Naive B cell (primary cell): ENCODE results near the gene CDK5RAP2. TPM values are rescaled to one million over a fixed set of nuclear protein-coding genes. Genes with fewer than 3 reads are reported as not detected.

Experiments used
- ATAC-seq, 2 donors: fragments of 150-1000 bp; cut with Tn5 transposase; 2 replicates each; pipeline ENCODE4 v1.10.0; 2021; ENCODE audit warnings: low read depth in 2 of 2, mild to moderate bottlenecking in 2 of 2, moderate library complexity in 2 of 2
- DNase-seq: peaks from one replicate; pipeline ENCODE4 v3.0.0; 2022
- H3K27ac Mint-ChIP-seq, 6 donors: one replicate each; pipeline ENCODE4 v1.8.0; 2020 to 2022; ENCODE audit warnings: mild to moderate bottlenecking in 6 of 6, mixed read lengths in 6 of 6, moderate library complexity in 5 of 6, inconsistent platforms in 2 of 6
- H3K27me3 Mint-ChIP-seq, 3 donors: one replicate each; pipeline ENCODE4 v1.8.0; 2021 to 2022; ENCODE audit warnings: mixed read lengths in 3 of 3, mild to moderate bottlenecking in 1 of 3
- H3K36me3 Mint-ChIP-seq, 2 donors: one replicate each; pipeline ENCODE4 v1.8.0; 2020 to 2022; ENCODE audit warnings: mixed read lengths in 2 of 2, inconsistent platforms in 1 of 2, mild to moderate bottlenecking in 1 of 2
- H3K4me1 Mint-ChIP-seq, 3 donors: one replicate each; pipeline ENCODE4 v1.8.0; 2020 to 2022; ENCODE audit warnings: mixed read lengths in 3 of 3, inconsistent platforms in 1 of 3, mild to moderate bottlenecking in 1 of 3, moderate library complexity in 1 of 3
- H3K4me3 Mint-ChIP-seq, 8 donors: one replicate each; pipeline ENCODE4 v1.8.0; 2020 to 2022; ENCODE audit warnings: mild to moderate bottlenecking in 8 of 8, mixed read lengths in 8 of 8, moderate library complexity in 8 of 8, inconsistent platforms in 2 of 8
- H3K9me3 Mint-ChIP-seq, 7 donors: one replicate each; pipeline ENCODE4 v1.8.0; 2020 to 2022; ENCODE audit warnings: mixed read lengths in 7 of 7, mild to moderate bottlenecking in 5 of 7, inconsistent platforms in 2 of 7, moderate library complexity in 1 of 7
- polyA plus RNA-seq, 6 donors: library from polyadenylated mRNA; unstranded; fragments of 300-500 nt; fragmentation: Illumina TruSeq; gene quantifications; one replicate each; pipeline ENCODE4 v1.2.3, GENCODE V29; 2021; ENCODE audit warnings: low read depth in 6 of 6

CDK5RAP2 gene
- polyA plus RNA-seq, 6 donors from 2014 or later, result 10.5 to 45.0 (median 26.7) TPM

DNA sequence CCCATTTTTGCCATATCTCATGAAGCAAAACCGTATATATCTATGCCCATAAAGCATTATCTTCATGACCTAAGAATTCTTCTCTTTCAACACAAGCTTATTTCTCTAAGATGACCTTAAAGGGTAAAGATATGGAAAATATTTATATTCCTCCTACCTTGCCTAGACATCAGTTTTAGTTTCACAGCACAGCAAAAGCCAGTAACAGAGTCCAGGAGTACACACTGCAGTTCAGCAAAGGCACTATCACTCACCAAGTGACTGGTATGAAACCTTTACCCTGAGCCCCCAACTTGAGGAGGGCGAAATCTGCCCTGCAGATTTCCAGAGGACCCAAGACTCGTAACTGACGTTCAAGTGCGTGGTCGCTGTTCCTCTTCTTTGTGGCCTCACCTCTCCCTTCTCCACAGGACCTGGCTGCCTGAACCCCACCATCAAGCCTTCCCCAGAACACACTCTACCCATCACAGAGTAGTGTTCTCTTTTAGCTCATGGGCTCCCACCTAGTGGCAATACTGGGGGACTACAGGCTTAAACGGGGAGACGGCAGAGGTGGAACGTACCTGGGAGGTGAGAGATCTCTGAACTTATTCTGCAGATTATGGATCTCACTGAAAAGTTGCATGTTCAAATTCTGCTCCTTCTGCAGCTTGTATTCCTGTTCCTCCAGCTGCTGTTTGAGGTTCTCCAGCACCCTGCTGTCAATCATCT is 141.0 kb downstream of the CDK5RAP2 start:
- Mint-ChIP-seq H3K4me1 (peaks cover 0 to 12% (median 11%) of the 10 kb centered on the region in 3 donors), H3K36me3 (peaks cover 27 to 36% of the 10 kb centered on the region in 2 donors)
- DNase-seq, result no peak

DNA sequence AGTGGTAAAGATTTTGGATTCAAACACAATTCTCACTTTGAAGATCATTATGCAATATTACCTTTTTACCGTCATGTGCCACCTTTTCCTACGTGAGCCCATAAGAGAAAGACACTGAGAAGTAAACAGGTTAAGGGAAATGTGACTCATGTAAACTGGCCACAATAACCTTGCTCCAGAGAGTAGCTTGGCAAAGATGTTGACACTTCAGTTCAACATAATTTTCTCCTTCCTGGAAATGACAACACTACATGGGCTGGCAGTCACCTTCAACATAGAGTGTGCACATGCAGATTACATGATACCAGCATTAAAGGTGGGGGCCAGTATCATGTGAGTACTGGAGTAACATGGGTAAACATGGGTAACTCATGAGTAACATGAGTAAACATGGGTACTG is 141.9 kb downstream of the CDK5RAP2 start:
- Mint-ChIP-seq H3K27ac (no peak overlapping the region), H3K27me3 (no peaks in the 10 kb centered on the region), H3K36me3 (peaks cover 21 to 41% of the 10 kb centered on the region in 2 donors), H3K4me3 (no peak overlapping the region), H3K9me3 (no peaks in the 10 kb centered on the region), H3K4me1 (peaks cover 0 to 12% (median 11%) of the 10 kb centered on the region in 3 donors)
- ATAC-seq (no peak), DNase-seq (no peak)

More for the DNA sequence above, 141.0 kb downstream of the CDK5RAP2 start:
- H3K4me3 Mint-ChIP-seq, result no peak overlapping the region
- ATAC-seq, result no peak
- no peaks in the 10 kb centered on the region for H3K27me3 Mint-ChIP-seq
- no peaks in the 10 kb centered on the region for H3K9me3 Mint-ChIP-seq
- no peak overlapping the region for H3K27ac Mint-ChIP-seq

DNA sequence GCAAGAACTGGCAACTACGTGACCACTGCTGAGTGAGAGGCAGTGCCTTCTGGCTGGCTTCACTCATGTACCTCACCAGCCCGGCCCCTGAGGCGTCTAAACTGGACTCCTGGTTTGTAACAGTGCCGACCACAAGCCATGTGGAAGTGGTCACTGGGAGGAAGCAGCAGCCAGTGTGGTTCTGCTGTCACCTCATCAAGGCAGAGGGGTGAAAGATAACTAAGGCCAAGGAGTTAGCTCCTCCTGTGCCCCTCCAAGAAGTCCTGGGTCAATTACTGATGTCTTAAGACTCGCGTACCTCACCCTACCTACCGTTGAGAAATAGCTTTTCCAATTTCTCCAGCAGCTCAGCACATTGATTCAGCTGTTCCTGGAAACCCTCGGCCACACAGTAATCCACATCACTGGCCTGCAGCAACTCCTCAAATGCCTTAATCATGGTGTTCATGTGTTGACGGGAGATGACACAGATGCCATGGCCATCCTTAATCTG is 142.9 kb downstream of the CDK5RAP2 start:
- Mint-ChIP-seq H3K36me3 (peaks cover 15 to 41% of the 10 kb centered on the region in 2 donors), H3K4me1 (peaks cover 0 to 11% (median 8%) of the 10 kb centered on the region in 3 donors), H3K27ac (no peak overlapping the region), H3K4me3 (no peak overlapping the region), H3K9me3 (no peaks in the 10 kb centered on the region), H3K27me3 (no peaks in the 10 kb centered on the region)
- DNase-seq (no peak), ATAC-seq (no peak)

DNA sequence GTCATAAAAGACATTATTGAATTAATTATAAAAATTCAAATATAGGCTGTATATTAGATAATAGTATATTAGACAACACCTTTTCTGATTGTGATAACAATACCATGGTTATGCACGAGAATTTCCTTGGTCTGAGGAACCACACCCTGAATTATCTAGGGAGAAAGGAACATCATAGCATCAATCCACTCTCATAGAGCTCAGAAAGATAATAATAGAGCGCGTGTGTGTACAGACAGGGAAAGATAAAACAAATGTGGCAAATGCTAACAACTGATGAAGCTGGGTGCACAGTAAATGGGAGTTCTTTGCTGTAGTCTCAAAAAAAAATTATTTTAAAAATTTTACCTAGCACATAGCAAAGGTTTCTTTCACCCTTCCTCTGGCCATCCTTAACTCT is 143.5 kb downstream of the CDK5RAP2 start:
- H3K4me1 Mint-ChIP-seq, result peaks cover 5 to 15% (median 10%) of the 10 kb centered on the region in 3 donors
- H3K27ac Mint-ChIP-seq, result peak overlapping the region in 1 of 6 donors; percentile 31
- no peaks in the 10 kb centered on the region for H3K27me3 Mint-ChIP-seq
- no peaks in the 10 kb centered on the region for H3K9me3 Mint-ChIP-seq
- ATAC-seq, result no peak
- peaks cover 15 to 41% of the 10 kb centered on the region in 2 donors for H3K36me3 Mint-ChIP-seq
- H3K4me3 Mint-ChIP-seq, result no peak overlapping the region
- no peak for DNase-seq

- Mint-ChIP-seq H3K36me3 (peaks cover 15 to 34% of the 10 kb centered on the region in 2 donors), H3K27me3 (no peaks in the 10 kb centered on the region), H3K9me3 (no peaks in the 10 kb centered on the region), H3K27ac (peak overlapping the region in 1 of 6 donors; percentile 33), H3K4me3 (no peak overlapping the region), H3K4me1 (peaks cover 12 to 18% (median 17%) of the 10 kb centered on the region in 3 donors)
- ATAC-seq (no peak), DNase-seq (no peak)
These were observed 144.9 kb downstream of the CDK5RAP2 start for GRCh38 chr9:120435091-120435490.

- peaks cover 0 to 2% (median 0%) of the 10 kb centered on the region in 7 donors for H3K9me3 Mint-ChIP-seq
- H3K27ac Mint-ChIP-seq, result peak overlapping the region in 3 of 6 donors; percentile 12 to 86 (median 36)
- H3K36me3 Mint-ChIP-seq, result peaks cover 12 to 29% of the 10 kb centered on the region in 2 donors
- DNase-seq, result no peak
- peaks cover 12 to 18% (median 16%) of the 10 kb centered on the region in 3 donors for H3K4me1 Mint-ChIP-seq
- no peaks in the 10 kb centered on the region for H3K27me3 Mint-ChIP-seq
- no peak overlapping the region for H3K4me3 Mint-ChIP-seq
- no peak for ATAC-seq
These were observed 145.4 kb downstream of the CDK5RAP2 start for GRCh38 chr9:120434532-120434931.

GRCh38 chr9:120433701-120434100 is 146.3 kb downstream of the CDK5RAP2 start:
- Mint-ChIP-seq H3K4me3 (no peak overlapping the region), H3K27ac (peak overlapping the region in 3 of 6 donors; percentile 36 to 86 (median 47)), H3K9me3 (peaks cover 0 to 2% (median 0%) of the 10 kb centered on the region in 7 donors)

DNA sequence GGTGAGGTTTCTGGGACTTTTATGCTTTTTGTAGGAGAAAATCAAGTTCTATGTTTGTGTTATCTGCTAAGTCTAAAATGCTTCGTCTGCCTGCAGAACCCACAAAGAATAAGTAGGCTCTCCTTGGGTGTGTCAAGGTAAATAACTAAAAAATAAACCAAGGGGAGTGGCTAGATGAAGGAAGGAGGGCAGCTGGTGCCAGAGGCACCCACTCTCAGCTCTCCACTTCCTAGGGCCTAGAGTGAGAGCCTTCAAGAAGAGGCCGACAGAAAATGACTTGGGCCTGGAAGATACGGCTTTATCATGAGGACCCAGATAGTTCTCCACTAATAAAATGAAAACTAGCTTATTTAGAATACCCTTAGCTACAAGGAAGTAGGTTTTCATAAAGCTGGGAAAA is 147.4 kb downstream of the CDK5RAP2 start:
- peak overlapping the region in 5 of 6 donors; percentile 17 to 79 (median 58) for H3K27ac Mint-ChIP-seq
- H3K36me3 Mint-ChIP-seq, result peaks cover 4 to 20% of the 10 kb centered on the region in 2 donors
- peaks cover 0 to 2% (median 0%) of the 10 kb centered on the region in 7 donors for H3K9me3 Mint-ChIP-seq
- DNase-seq (no peak), ATAC-seq (no peak)
- no peak overlapping the region for H3K4me3 Mint-ChIP-seq
- H3K27me3 Mint-ChIP-seq, result no peaks in the 10 kb centered on the region
- peaks cover 12 to 18% (median 16%) of the 10 kb centered on the region in 3 donors for H3K4me1 Mint-ChIP-seq

More at GRCh38 chr9:120433701-120434100, 146.3 kb downstream of the CDK5RAP2 start:
- no peak for DNase-seq
- ATAC-seq, result no peak
- peaks cover 5 to 21% of the 10 kb centered on the region in 2 donors for H3K36me3 Mint-ChIP-seq
- H3K27me3 Mint-ChIP-seq, result no peaks in the 10 kb centered on the region
- peaks cover 12 to 18% (median 16%) of the 10 kb centered on the region in 3 donors for H3K4me1 Mint-ChIP-seq

DNA sequence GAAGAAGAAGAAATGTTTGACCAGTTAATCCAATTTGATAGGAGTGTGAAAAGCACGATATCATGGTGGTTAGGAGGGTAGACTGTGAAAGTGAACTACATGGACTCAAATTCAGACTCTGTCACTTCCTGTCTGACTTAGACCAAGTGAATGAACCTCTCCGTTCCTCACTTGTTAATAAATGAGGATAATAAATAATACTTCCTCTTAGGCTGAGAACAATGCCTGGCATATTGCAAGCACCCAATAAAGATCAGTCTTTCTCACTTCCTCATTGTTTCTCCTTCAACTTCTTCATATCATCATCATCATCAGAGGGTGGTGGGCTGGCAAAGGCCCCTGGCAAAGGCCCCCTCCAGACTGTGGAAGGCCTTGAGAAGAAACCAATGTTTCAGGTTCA is 148.7 kb downstream of the CDK5RAP2 start:
- Mint-ChIP-seq H3K27ac (peak overlapping the region; percentile 29 to 92 (median 74)), H3K4me3 (no peak overlapping the region), H3K27me3 (no peaks in the 10 kb centered on the region), H3K9me3 (peaks cover 0 to 2% (median 0%) of the 10 kb centered on the region in 7 donors), H3K4me1 (peaks cover 12 to 18% (median 16%) of the 10 kb centered on the region in 3 donors), H3K36me3 (peaks cover 4 to 24% of the 10 kb centered on the region in 2 donors)
- DNase-seq (no peak), ATAC-seq (peak; percentile 57 to 78)

DNA sequence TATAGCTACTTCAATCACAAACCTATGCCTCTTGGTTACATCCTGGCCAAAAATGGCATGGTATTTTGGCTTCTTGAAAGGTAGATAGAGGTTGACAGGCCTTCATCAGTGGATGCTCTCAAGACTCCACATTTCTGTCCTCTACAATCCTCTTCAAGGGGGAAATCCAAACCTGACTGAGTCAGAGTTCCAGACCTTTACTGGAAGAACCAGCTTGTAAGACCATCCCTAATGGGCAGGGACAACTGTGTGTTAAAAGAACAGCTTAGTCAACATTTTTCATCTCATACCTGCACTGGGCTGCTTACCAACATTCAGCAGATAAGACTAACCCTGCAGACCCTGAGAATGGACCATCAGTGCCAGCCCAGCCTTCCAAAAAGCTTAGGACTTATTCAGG is 155.7 kb downstream of the CDK5RAP2 start:
- no peak for DNase-seq
- Mint-ChIP-seq H3K9me3 (no peaks in the 10 kb centered on the region), H3K36me3 (peaks cover 21 to 42% of the 10 kb centered on the region in 2 donors), H3K27me3 (no peaks in the 10 kb centered on the region), H3K4me1 (peaks cover 0 to 13% (median 0%) of the 10 kb centered on the region in 3 donors), H3K27ac (no peak overlapping the region), H3K4me3 (no peak overlapping the region)
- ATAC-seq, result no peak

GRCh38 chr9:120423812-120424211 is 156.2 kb downstream of the CDK5RAP2 start:
- H3K27ac Mint-ChIP-seq, result no peak overlapping the region
- no peaks in the 10 kb centered on the region for H3K9me3 Mint-ChIP-seq
- ATAC-seq, result no peak
- H3K36me3 Mint-ChIP-seq, result peaks cover 21 to 42% of the 10 kb centered on the region in 2 donors
- peaks cover 0 to 13% (median 0%) of the 10 kb centered on the region in 3 donors for H3K4me1 Mint-ChIP-seq
- no peaks in the 10 kb centered on the region for H3K27me3 Mint-ChIP-seq
- no peak overlapping the region for H3K4me3 Mint-ChIP-seq
- DNase-seq, result no peak

- H3K4me3 Mint-ChIP-seq, result no peak overlapping the region
- H3K27me3 Mint-ChIP-seq, result no peaks in the 10 kb centered on the region
- ATAC-seq, result no peak
- H3K9me3 Mint-ChIP-seq, result no peaks in the 10 kb centered on the region
- H3K27ac Mint-ChIP-seq, result peak overlapping the region in 1 of 6 donors; percentile 34
- H3K36me3 Mint-ChIP-seq, result peaks cover 37 to 58% of the 10 kb centered on the region in 2 donors
- H3K4me1 Mint-ChIP-seq, result peaks cover 0 to 13% (median 4%) of the 10 kb centered on the region in 3 donors
- DNase-seq, result no peak
These were observed 158.0 kb downstream of the CDK5RAP2 start for GRCh38 chr9:120421977-120422376.

- peak overlapping the region in 1 of 6 donors; percentile 47 for H3K27ac Mint-ChIP-seq
- DNase-seq, result no peak
These were observed 161.7 kb downstream of the CDK5RAP2 start for GRCh38 chr9:120418315-120418714.

More at GRCh38 chr9:120418315-120418714, 161.7 kb downstream of the CDK5RAP2 start:
- no peak for ATAC-seq
- Mint-ChIP-seq H3K9me3 (no peaks in the 10 kb centered on the region), H3K4me3 (no peak overlapping the region), H3K4me1 (peaks cover 0 to 9% (median 4%) of the 10 kb centered on the region in 3 donors), H3K36me3 (peaks cover 35 to 59% of the 10 kb centered on the region in 2 donors), H3K27me3 (no peaks in the 10 kb centered on the region)
